ENCODE results near the gene ACAD11. TPM values are rescaled to one million over a fixed set of nuclear protein-coding genes. Genes with fewer than 3 reads are reported as not detected.

ACAD11 gene
- total RNA-seq, 1 experiment from 2014 or later: 15.6 TPM

- Histone ChIP-seq H3K23me2 (ENCODE audit: insufficient read length, low read depth, low read length, poor library complexity, severe bottlenecking) (no peaks in the 10 kb centered on the region), H3K27me3 (ENCODE audit: insufficient read depth, low read length) (no peaks in the 10 kb centered on the region), H4K5ac (ENCODE audit: insufficient read length, low read depth, low read length) (no peak overlapping the region), H3K79me2 (ENCODE audit: insufficient read depth, low read length) (peaks cover 6% of the 10 kb centered on the region; the same call in 1 of the 2 replicates), H2BK12ac (ENCODE audit: insufficient read length, low read depth, low read length) (no peak overlapping the region), H3K4me2 (ENCODE audit: insufficient read depth, insufficient read length, low read length) (no peak overlapping the region), H2AK5ac (ENCODE audit: insufficient read length, low read length) (no peak overlapping the region), H3K27ac (ENCODE audit: insufficient read length, low read depth, low read length) (no peak overlapping the region), H3K9me3 (ENCODE audit: control insufficient read depth, low read depth, low read length) (no peaks in the 10 kb centered on the region), H3K14ac (ENCODE audit: insufficient read depth, low read length) (no peak overlapping the region), H2BK20ac (ENCODE audit: low read depth, low read length, poor library complexity, severe bottlenecking) (no peak overlapping the region), H4K20me1 (ENCODE audit: control insufficient read depth, insufficient read depth, insufficient read length) (no peaks in the 10 kb centered on the region), H4K91ac (ENCODE audit: insufficient read length, low read depth, low read length) (no peak overlapping the region), H3K56ac (ENCODE audit: insufficient read length, low read depth, low read length) (no peak overlapping the region), H2BK120ac (ENCODE audit: low read depth, low read length, poor library complexity, severe bottlenecking) (no peak overlapping the region), H3K4me1 (ENCODE audit: insufficient read depth, low read length) (no peaks in the 10 kb centered on the region), H3K4ac (ENCODE audit: low read depth, low read length) (no peak overlapping the region), H3K23ac (ENCODE audit: insufficient read length, low read depth, low read length) (no peak overlapping the region), H3K79me1 (ENCODE audit: insufficient read depth, low read depth, low read length, poor library complexity, severe bottlenecking) (no peaks in the 10 kb centered on the region), H3K9ac (ENCODE audit: extremely low read depth, insufficient read length, low read length) (no peak overlapping the region), H2BK15ac (ENCODE audit: low read depth, low read length) (no peak overlapping the region), H3K18ac (ENCODE audit: insufficient read length, low read depth, low read length) (no peak overlapping the region), H3T11ph (ENCODE audit: low read length) (no peak overlapping the region), H2BK5ac (ENCODE audit: insufficient read length, low read length) (no peak overlapping the region), H4K8ac (replicated peaks; ENCODE audit: insufficient read length, low read depth, low read length) (no peak overlapping the region), H2AFZ (ENCODE audit: low read length) (no peak overlapping the region)
- H3K36me3 Mint-ChIP-seq (ENCODE audit: insufficient read depth in 1 of 3, low read depth in 3 of 3): peaks cover 0 to 8% (median 0%) of the 10 kb centered on the region in 3 experiments; a peak in 4 of 7 replicates
- no peak overlapping the region for H3K4me3 Mint-ChIP-seq
- no peaks in the 10 kb centered on the region for H3K9me3 Mint-ChIP-seq
- H3K4me1 Mint-ChIP-seq: peaks cover 9 to 14% of the 10 kb centered on the region in 2 experiments
- no peak for TF ChIP-seq CTCF (conservative IDR thresholded peaks at IDR 0.05)
- DNase-seq: no peak
- H3K27me3 Mint-ChIP-seq (ENCODE audit: low read depth): no peaks in the 10 kb centered on the region
- no peak overlapping the region for H3K27ac Mint-ChIP-seq
- WGBS (ENCODE audit: extremely low coverage, insufficient read length, low lambda C conversion rate): no CpG with 5 or more reads among the region's 3 CpGs
Observed at GRCh38 chr3:132665230-132665745, 5.7 kb upstream of the ACAD11 start.
